ENCODE results near the gene CCSER1.
"Not testable (repeated sequence)": the region's sequence is repeated elsewhere in the genome, so short reads cannot be mapped to it uniquely, and the experiment has no call there.

The CCSER1 gene

GRCh38 chr4:91319556-91320268, 1192.5 kb downstream of the CCSER1 start:
- Histone ChIP-seq H3K36me3 (ENCODE audit: control insufficient read depth, insufficient read depth, low read length) (no peaks in the 10 kb centered on the region), H3K27ac (ENCODE audit: low read depth, low read length, severe bottlenecking) (no peak overlapping the region), H3K4me1 (ENCODE audit: control insufficient read depth, insufficient read depth, low read length, poor library complexity, severe bottlenecking) (no peaks in the 10 kb centered on the region), H3K4me3 (ENCODE audit: extremely low read depth, insufficient read depth, low read length, poor library complexity, severe bottlenecking) (no peak overlapping the region), H3K9me3 (ENCODE audit: control insufficient read depth, low read length) (no peaks in the 10 kb centered on the region)
- 94% methylated on average over 4 of the region's 4 CpGs for WGBS, 2 experiments (ENCODE audit: insufficient coverage in 2 of 2)

- Histone ChIP-seq H3K9me3 (ENCODE audit: control insufficient read depth, low read length) (peaks cover 10% of the 10 kb centered on the region), H3K4me1 (ENCODE audit: control insufficient read depth, insufficient read depth, low read length, poor library complexity, severe bottlenecking) (no peaks in the 10 kb centered on the region), H3K27ac (ENCODE audit: low read depth, low read length, severe bottlenecking) (no peak overlapping the region), H3K36me3 (ENCODE audit: control insufficient read depth, insufficient read depth, low read length) (no peaks in the 10 kb centered on the region), H3K4me3 (ENCODE audit: extremely low read depth, insufficient read depth, low read length, poor library complexity, severe bottlenecking) (no peak overlapping the region)
- 100% methylated on average over 1 of the region's 1 CpG for WGBS, 2 experiments (ENCODE audit: insufficient coverage in 2 of 2)
Observed at GRCh38 chr4:91322961-91323360, 1195.8 kb downstream of the CCSER1 start.

- Histone ChIP-seq H3K27ac (ENCODE audit: low read depth, low read length, severe bottlenecking) (no peak overlapping the region), H3K4me3 (ENCODE audit: extremely low read depth, insufficient read depth, low read length, poor library complexity, severe bottlenecking) (no peak overlapping the region), H3K36me3 (ENCODE audit: control insufficient read depth, insufficient read depth, low read length) (no peaks in the 10 kb centered on the region), H3K4me1 (ENCODE audit: control insufficient read depth, insufficient read depth, low read length, poor library complexity, severe bottlenecking) (no peaks in the 10 kb centered on the region), H3K9me3 (ENCODE audit: control insufficient read depth, low read length) (peaks cover 10% of the 10 kb centered on the region)
- WGBS, 2 experiments (ENCODE audit: insufficient coverage in 2 of 2) = 40% methylated on average over 1 of the region's 1 CpG; no CpG with 5 or more reads in 1 of the 2 experiments
Observed at GRCh38 chr4:91325495-91325894, 1198.3 kb downstream of the CCSER1 start.

GRCh38 chr4:91326167-91326566, 1199.0 kb downstream of the CCSER1 start:
- H3K36me3 ChIP-seq (ENCODE audit: control insufficient read depth, insufficient read depth, low read length); H3K9me3 ChIP-seq (ENCODE audit: control insufficient read depth, low read length); H3K27ac ChIP-seq (ENCODE audit: low read depth, low read length, severe bottlenecking); H3K4me1 ChIP-seq (ENCODE audit: control insufficient read depth, insufficient read depth, low read length, poor library complexity, severe bottlenecking); H3K4me3 ChIP-seq (ENCODE audit: extremely low read depth, insufficient read depth, low read length, poor library complexity, severe bottlenecking): not testable (repeated sequence)
- WGBS, 2 experiments (ENCODE audit: insufficient coverage in 2 of 2) = 92 to 93% methylated on average over 1 to 2 of the region's 2 CpGs

- 100% methylated on average over 1 of the region's 3 CpGs; no CpG with 5 or more reads in 1 of the 2 experiments for WGBS, 2 experiments (ENCODE audit: insufficient coverage in 2 of 2)
- Histone ChIP-seq H3K4me1 (ENCODE audit: control insufficient read depth, insufficient read depth, low read length, poor library complexity, severe bottlenecking) (no peaks in the 10 kb centered on the region), H3K36me3 (ENCODE audit: control insufficient read depth, insufficient read depth, low read length) (no peaks in the 10 kb centered on the region), H3K4me3 (ENCODE audit: extremely low read depth, insufficient read depth, low read length, poor library complexity, severe bottlenecking) (no peak overlapping the region), H3K27ac (ENCODE audit: low read depth, low read length, severe bottlenecking) (no peak overlapping the region), H3K9me3 (ENCODE audit: control insufficient read depth, low read length) (peaks cover 10% of the 10 kb centered on the region)
Observed at GRCh38 chr4:91330555-91331137, 1203.5 kb downstream of the CCSER1 start.

GRCh38 chr4:91340822-91341221, 1213.6 kb downstream of the CCSER1 start:
- no peak overlapping the region for H3K4me3 ChIP-seq (ENCODE audit: extremely low read depth, insufficient read depth, low read length, poor library complexity, severe bottlenecking)
- H3K36me3 ChIP-seq (ENCODE audit: control insufficient read depth, insufficient read depth, low read length) = no peaks in the 10 kb centered on the region
- no peaks in the 10 kb centered on the region for H3K9me3 ChIP-seq (ENCODE audit: control insufficient read depth, low read length)
- WGBS, 2 experiments (ENCODE audit: insufficient coverage in 2 of 2) = 80% methylated on average over 1 of the region's 1 CpG; no CpG with 5 or more reads in 1 of the 2 experiments
- no peak overlapping the region for H3K27ac ChIP-seq (ENCODE audit: low read depth, low read length, severe bottlenecking)
- H3K4me1 ChIP-seq (ENCODE audit: control insufficient read depth, insufficient read depth, low read length, poor library complexity, severe bottlenecking) = no peaks in the 10 kb centered on the region

- H3K9me3 ChIP-seq (ENCODE audit: control insufficient read depth, low read length) = no peaks in the 10 kb centered on the region
- no peaks in the 10 kb centered on the region for H3K4me1 ChIP-seq (ENCODE audit: control insufficient read depth, insufficient read depth, low read length, poor library complexity, severe bottlenecking)
- H3K4me3 ChIP-seq (ENCODE audit: extremely low read depth, insufficient read depth, low read length, poor library complexity, severe bottlenecking) = no peak overlapping the region
- H3K36me3 ChIP-seq (ENCODE audit: control insufficient read depth, insufficient read depth, low read length) = no peaks in the 10 kb centered on the region
- H3K27ac ChIP-seq (ENCODE audit: low read depth, low read length, severe bottlenecking) = no peak overlapping the region
Observed at GRCh38 chr4:91345632-91346031, 1218.4 kb downstream of the CCSER1 start.

- H3K36me3 ChIP-seq (ENCODE audit: control insufficient read depth, insufficient read depth, low read length); H3K9me3 ChIP-seq (ENCODE audit: control insufficient read depth, low read length); H3K4me1 ChIP-seq (ENCODE audit: control insufficient read depth, insufficient read depth, low read length, poor library complexity, severe bottlenecking); H3K27ac ChIP-seq (ENCODE audit: low read depth, low read length, severe bottlenecking); H3K4me3 ChIP-seq (ENCODE audit: extremely low read depth, insufficient read depth, low read length, poor library complexity, severe bottlenecking): not testable (repeated sequence)
- WGBS, 2 experiments (ENCODE audit: insufficient coverage in 2 of 2) = 71% methylated on average over 2 of the region's 4 CpGs; no CpG with 5 or more reads in 1 of the 2 experiments
Observed at GRCh38 chr4:91356496-91356895, 1229.3 kb downstream of the CCSER1 start.

GRCh38 chr4:91358016-91358415, 1230.8 kb downstream of the CCSER1 start:
- H3K4me1 ChIP-seq (ENCODE audit: control insufficient read depth, insufficient read depth, low read length, poor library complexity, severe bottlenecking); H3K9me3 ChIP-seq (ENCODE audit: control insufficient read depth, low read length); H3K27ac ChIP-seq (ENCODE audit: low read depth, low read length, severe bottlenecking); H3K4me3 ChIP-seq (ENCODE audit: extremely low read depth, insufficient read depth, low read length, poor library complexity, severe bottlenecking); H3K36me3 ChIP-seq (ENCODE audit: control insufficient read depth, insufficient read depth, low read length): not testable (repeated sequence)
- 79% methylated on average over 2 of the region's 3 CpGs; no CpG with 5 or more reads in 1 of the 2 experiments for WGBS, 2 experiments (ENCODE audit: insufficient coverage in 2 of 2)

GRCh38 chr4:91358621-91359020, 1231.4 kb downstream of the CCSER1 start:
- not testable (repeated sequence) for H3K4me3 ChIP-seq (ENCODE audit: extremely low read depth, insufficient read depth, low read length, poor library complexity, severe bottlenecking); H3K27ac ChIP-seq (ENCODE audit: low read depth, low read length, severe bottlenecking); H3K36me3 ChIP-seq (ENCODE audit: control insufficient read depth, insufficient read depth, low read length); H3K4me1 ChIP-seq (ENCODE audit: control insufficient read depth, insufficient read depth, low read length, poor library complexity, severe bottlenecking); H3K9me3 ChIP-seq (ENCODE audit: control insufficient read depth, low read length)
- WGBS, 2 experiments (ENCODE audit: insufficient coverage in 2 of 2) = 80% methylated on average over 9 to 11 of the region's 13 CpGs

Data from mesodermal cell (in vitro differentiated cells).